ENCODE measurements around the gene FBLN2. TPM values are rescaled to one million over a fixed set of nuclear protein-coding genes. Genes with fewer than 3 reads are reported as not detected.

The FBLN2 gene
- polyA plus RNA-seq, 2 of the 4 experiments (the other 2 are of a cell fraction), result 1.1 to 2.7 TPM

GRCh38 chr3:13543253-13543652 lies 5.7 kb upstream of the FBLN2 start:
- H3K9me3 ChIP-seq, result peaks cover 11% of the 10 kb centered on the region; the same call in 2 of the 3 replicates
- WGBS (ENCODE audit: missing lambda C conversion rate), result 16% methylated on average over 5 of the region's 5 CpGs
- ATAC-seq (peak; percentile 68 to 79; a peak in 5 of 6 replicates), FAIRE-seq (no peak), DNase-seq (ENCODE audit: low read depth in 1 of 2, low spot score in 1 of 2) (peak; percentile 67 to 69)
- H3K4me2 ChIP-seq, result peak overlapping the region; percentile 54
- ChIA-PET POLR2A (no interaction called here), CTCF (interaction anchor here (1.4 to 2.5 kb wide), 2 partner anchors 106 to 108 kb away, joined by 4 to 6 read pairs; no protein-coding TSS in a partner anchor)
- TF ChIP-seq PHF8 (IDR thresholded peaks at IDR 0.05; ENCODE audit: borderline replicate concordance, low read depth), result no peak
- TF ChIP-seq FOSL2 (IDR thresholded peaks at IDR 0.05), result no peak
- TF ChIP-seq FOSL2 (CRISPR knock-in tag; IDR thresholded peaks at IDR 0.05), result peak; percentile 74
- peak; percentile 56 for TF ChIP-seq MAX (IDR thresholded peaks at IDR 0.05)
- no peak for TF ChIP-seq RARB (CRISPR knock-in tag; IDR thresholded peaks at IDR 0.05)
- peak; percentile 44 to 84; a peak in 3 of 4 replicates for TF ChIP-seq CEBPB (IDR thresholded peaks at IDR 0.05)
- TF ChIP-seq JUN (IDR thresholded peaks at IDR 0.05), result peak in 1 of 2 experiments; percentile 47; a peak in 1 of 5 replicates
- H3K4me1 ChIP-seq, result peaks cover 60% of the 10 kb centered on the region
- H3K4me3 ChIP-seq, result no peak overlapping the region
- peak overlapping the region; percentile 72 to 86 for H3K27ac ChIP-seq

GRCh38 chr3:13544293-13544831 lies 4.6 kb upstream of the FBLN2 start:
- peak in 1 of 2 experiments; percentile 48; a peak in 3 of 6 replicates for ATAC-seq
- peak overlapping the region; percentile 72 to 86 for H3K27ac ChIP-seq
- peaks cover 53% of the 10 kb centered on the region for H3K4me1 ChIP-seq
- ChIA-PET CTCF (interaction anchor here (1.0 to 2.6 kb wide), 4 partner anchors 49 to 106 kb away, joined by 3 to 12 read pairs (median 4); no protein-coding TSS in a partner anchor), POLR2A (no interaction called here)
- TF ChIP-seq, protein P1, sequence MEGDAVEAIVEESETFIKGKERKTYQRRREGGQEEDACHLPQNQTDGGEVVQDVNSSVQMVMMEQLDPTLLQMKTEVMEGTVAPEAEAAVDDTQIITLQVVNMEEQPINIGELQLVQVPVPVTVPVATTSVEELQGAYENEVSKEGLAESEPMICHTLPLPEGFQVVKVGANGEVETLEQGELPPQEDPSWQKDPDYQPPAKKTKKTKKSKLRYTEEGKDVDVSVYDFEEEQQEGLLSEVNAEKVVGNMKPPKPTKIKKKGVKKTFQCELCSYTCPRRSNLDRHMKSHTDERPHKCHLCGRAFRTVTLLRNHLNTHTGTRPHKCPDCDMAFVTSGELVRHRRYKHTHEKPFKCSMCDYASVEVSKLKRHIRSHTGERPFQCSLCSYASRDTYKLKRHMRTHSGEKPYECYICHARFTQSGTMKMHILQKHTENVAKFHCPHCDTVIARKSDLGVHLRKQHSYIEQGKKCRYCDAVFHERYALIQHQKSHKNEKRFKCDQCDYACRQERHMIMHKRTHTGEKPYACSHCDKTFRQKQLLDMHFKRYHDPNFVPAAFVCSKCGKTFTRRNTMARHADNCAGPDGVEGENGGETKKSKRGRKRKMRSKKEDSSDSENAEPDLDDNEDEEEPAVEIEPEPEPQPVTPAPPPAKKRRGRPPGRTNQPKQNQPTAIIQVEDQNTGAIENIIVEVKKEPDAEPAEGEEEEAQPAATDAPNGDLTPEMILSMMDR (IDR thresholded peaks at IDR 0.05), result no peak
- DNase-seq (ENCODE audit: low read depth in 1 of 2, low spot score in 1 of 2), result peak in 1 of 2 experiments; percentile 38
- peaks cover 11% of the 10 kb centered on the region; the same call in 2 of the 3 replicates for H3K9me3 ChIP-seq
- no peak for FAIRE-seq
- 33% methylated on average over 5 of the region's 6 CpGs for WGBS (ENCODE audit: missing lambda C conversion rate)
- H3K4me2 ChIP-seq, result peak overlapping the region; percentile 35; the same call in 2 of the 3 replicates
- H3K4me3 ChIP-seq, result no peak overlapping the region

GRCh38 chr3:13544951-13545651 lies 3.8 kb upstream of the FBLN2 start:
- CTCF ChIA-PET, result interaction anchor here (1.0 to 2.6 kb wide), 4 partner anchors 50 to 106 kb away, joined by 3 to 12 read pairs (median 4); no protein-coding TSS in a partner anchor
- POLR2A ChIA-PET, result no interaction called here
- FAIRE-seq (no peak), ATAC-seq (no peak), DNase-seq (ENCODE audit: low read depth in 1 of 2, low spot score in 1 of 2) (no peak)
- no peak for TF ChIP-seq SMC3 (IDR thresholded peaks at IDR 0.05)
- TF ChIP-seq ZC3H11A (IDR thresholded peaks at IDR 0.05), result no peak
- no peak for TF ChIP-seq TP53 (CRISPR knock-in tag; IDR thresholded peaks at IDR 0.05)
- TF ChIP-seq PHF8 (IDR thresholded peaks at IDR 0.05; ENCODE audit: borderline replicate concordance, low read depth), result no peak
- no peak for TF ChIP-seq FOSB (CRISPR knock-in tag; IDR thresholded peaks at IDR 0.05)
- TF ChIP-seq, protein P2, sequence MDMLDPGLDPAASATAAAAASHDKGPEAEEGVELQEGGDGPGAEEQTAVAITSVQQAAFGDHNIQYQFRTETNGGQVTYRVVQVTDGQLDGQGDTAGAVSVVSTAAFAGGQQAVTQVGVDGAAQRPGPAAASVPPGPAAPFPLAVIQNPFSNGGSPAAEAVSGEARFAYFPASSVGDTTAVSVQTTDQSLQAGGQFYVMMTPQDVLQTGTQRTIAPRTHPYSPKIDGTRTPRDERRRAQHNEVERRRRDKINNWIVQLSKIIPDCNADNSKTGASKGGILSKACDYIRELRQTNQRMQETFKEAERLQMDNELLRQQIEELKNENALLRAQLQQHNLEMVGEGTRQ (IDR thresholded peaks at IDR 0.05), result no peak
- TF ChIP-seq BHLHE40 (IDR thresholded peaks at IDR 0.05; ENCODE audit: low read depth, low read length), result no peak
- TF ChIP-seq MAZ (IDR thresholded peaks at IDR 0.05; ENCODE audit: borderline replicate concordance, low read depth, low read length), result no peak
- TF ChIP-seq CBX8 (IDR thresholded peaks at IDR 0.05), result no peak
- TF ChIP-seq ESRRA (IDR thresholded peaks at IDR 0.05; ENCODE audit: borderline replicate concordance, low read length), result no peak
- no peak for TF ChIP-seq MAFK (IDR thresholded peaks at IDR 0.05; ENCODE audit: partially characterized antibody)
- TF ChIP-seq JUN (IDR thresholded peaks at IDR 0.05), result no peak
- no peak for TF ChIP-seq RNF2 (IDR thresholded peaks at IDR 0.05; ENCODE audit: borderline replicate concordance, low read depth)
- TF ChIP-seq FOSL2 (IDR thresholded peaks at IDR 0.05), result no peak
- TF ChIP-seq FOSL2 (CRISPR knock-in tag; IDR thresholded peaks at IDR 0.05), result no peak
- TF ChIP-seq POLR2A (IDR thresholded peaks at IDR 0.05; ENCODE audit: low read length), result no peak
- no peak for TF ChIP-seq MYC (IDR thresholded peaks at IDR 0.05; ENCODE audit: borderline replicate concordance, low read length)
- no peak for TF ChIP-seq REST (IDR thresholded peaks at IDR 0.05)
- TF ChIP-seq HOXB13 (CRISPR knock-in tag; IDR thresholded peaks at IDR 0.05; ENCODE audit: low read depth), result no peak
- no peak for TF ChIP-seq GATA3 (IDR thresholded peaks at IDR 0.05; ENCODE audit: borderline replicate concordance)
- H3K9me3 ChIP-seq, result peaks cover 11% of the 10 kb centered on the region; the same call in 2 of the 3 replicates
- peak overlapping the region; percentile 72 to 86; a peak in 4 of 6 replicates for H3K27ac ChIP-seq
- peaks cover 46% of the 10 kb centered on the region for H3K4me1 ChIP-seq
- H3K4me2 ChIP-seq, result peak overlapping the region; percentile 35; the same call in 1 of the 3 replicates
- 74% methylated on average over 9 of the region's 9 CpGs for WGBS (ENCODE audit: missing lambda C conversion rate)
- no peak overlapping the region for H3K4me3 ChIP-seq

All from A549 (cell line).